MM.1S (cell line): ENCODE data around the gene ANGEL1.

Experiments used
- DNase-seq: peaks from one replicate; pipeline ENCODE4 v3.0.0-alpha.2; 2015
- H2AFZ ChIP-seq: fragments of 300-600 bp; sonication (generic); 2 replicates; pipeline ENCODE4 v1.6.0; 2016; ENCODE audit warnings: antibody characterized with exemption, low read length
- H3F3A ChIP-seq: fragments of 300-600 bp; sonication (generic); 2 replicates; pipeline ENCODE4 v1.6.1; 2016; ENCODE audit warnings: mild to moderate bottlenecking, antibody characterized with exemption, low read length, moderate library complexity, mixed read lengths; ENCODE audit not compliant: insufficient read depth
- H3K27ac ChIP-seq: fragments of 300-600 bp; sonication (generic); 2 replicates; pipeline ENCODE4 v1.5.1; 2016; ENCODE audit warnings: mild to moderate bottlenecking, low read length
- H3K27me3 ChIP-seq: fragments of 300-600 bp; sonication (generic); replicated peaks from 2 replicates; pipeline ENCODE4 v1.6.0; 2016; ENCODE audit warnings: low read length; ENCODE audit not compliant: insufficient read depth
- H3K36me3 ChIP-seq: fragments of 300-600 bp; sonication (generic); replicated peaks from 2 replicates; pipeline ENCODE4 v1.6.1; 2016; ENCODE audit warnings: mild to moderate bottlenecking, low read length, mixed read lengths; ENCODE audit not compliant: insufficient read depth
- H3K4me1 ChIP-seq: fragments of 300-600 bp; sonication (generic); 2 replicates; pipeline ENCODE4 v1.6.1; 2016; ENCODE audit warnings: low read length, mixed read lengths
- H3K4me2 ChIP-seq: fragments of 300-600 bp; sonication (generic); 2 replicates; pipeline ENCODE4 v1.6.0; 2016; ENCODE audit warnings: low read depth, low read length
- H3K4me3 ChIP-seq: fragments of 300-600 bp; sonication (generic); 2 replicates; pipeline ENCODE4 v1.5.1; 2016; ENCODE audit warnings: low read length, mixed read lengths
- H3K79me2 ChIP-seq: fragments of 300-600 bp; sonication (generic); 2 replicates; pipeline ENCODE4 v1.6.1; 2016; ENCODE audit warnings: mixed run types, low read length, mixed read lengths
- H3K9ac ChIP-seq: fragments of 300-600 bp; sonication (generic); 2 replicates; pipeline ENCODE4 v1.6.1; 2016; ENCODE audit warnings: low read length, mixed read lengths
- H3K9me2 ChIP-seq: fragments of 300-600 bp; sonication (generic); replicated peaks from 2 replicates; pipeline ENCODE4 v1.6.1; 2016; ENCODE audit warnings: mild to moderate bottlenecking, low read length, mixed read lengths; ENCODE audit not compliant: insufficient read depth
- H3K9me3 ChIP-seq: fragments of 300-600 bp; sonication (generic); replicated peaks from 2 replicates; pipeline ENCODE4 v1.6.1; 2016; ENCODE audit warnings: mild to moderate bottlenecking, low read length, mixed read lengths; ENCODE audit not compliant: insufficient read depth
- H4K20me1 ChIP-seq: fragments of 300-600 bp; sonication (generic); 2 replicates; pipeline ENCODE4 v1.6.1; 2016; ENCODE audit warnings: mild to moderate bottlenecking, low read length, moderate library complexity, mixed read lengths; ENCODE audit not compliant: insufficient read depth
- CTCF ChIP-seq: fragments of 300-600 bp; sonication (generic); IDR thresholded peaks from 2 replicates; pipeline ENCODE4 v1.5.1; 2016; ENCODE audit warnings: antibody characterized with exemption, low read length, mixed read lengths
- EZH2 ChIP-seq: fragments of 300-600 bp; sonication (generic); optimal IDR thresholded peaks from 2 replicates; pipeline ENCODE3; 2017; ENCODE audit warnings: low read depth, mild to moderate bottlenecking, antibody characterized with exemption, low read length, mixed read lengths
- EZH2phosphoT487 ChIP-seq: fragments of 300-600 bp; sonication (generic); IDR thresholded peaks from 2 replicates; pipeline ENCODE4 v1.6.1; 2018; ENCODE audit warnings: antibody characterized with exemption, low read length

The ANGEL1 gene

GRCh38 chr14:76842414-76842813 is 29.7 kb upstream of the ANGEL1 start:
- no peaks in the 10 kb centered on the region for H3F3A ChIP-seq
- H3K4me3 ChIP-seq = no peak overlapping the region
- H4K20me1 ChIP-seq = no peaks in the 10 kb centered on the region
- no peaks in the 10 kb centered on the region for H3K36me3 ChIP-seq
- H3K27ac ChIP-seq = no peak overlapping the region
- no peaks in the 10 kb centered on the region for H3K79me2 ChIP-seq
- no peaks in the 10 kb centered on the region for H3K4me1 ChIP-seq
- H3K9me2 ChIP-seq = no peaks in the 10 kb centered on the region
- H3K27me3 ChIP-seq = no peaks in the 10 kb centered on the region
- H3K4me2 ChIP-seq = no peak overlapping the region
- TF ChIP-seq EZH2phosphoT487 (no peak), CTCF (no peak), EZH2 (no peak)
- no peak for DNase-seq
- no peak overlapping the region for H3K9ac ChIP-seq
- H2AFZ ChIP-seq = no peak overlapping the region
- no peaks in the 10 kb centered on the region for H3K9me3 ChIP-seq

DNA sequence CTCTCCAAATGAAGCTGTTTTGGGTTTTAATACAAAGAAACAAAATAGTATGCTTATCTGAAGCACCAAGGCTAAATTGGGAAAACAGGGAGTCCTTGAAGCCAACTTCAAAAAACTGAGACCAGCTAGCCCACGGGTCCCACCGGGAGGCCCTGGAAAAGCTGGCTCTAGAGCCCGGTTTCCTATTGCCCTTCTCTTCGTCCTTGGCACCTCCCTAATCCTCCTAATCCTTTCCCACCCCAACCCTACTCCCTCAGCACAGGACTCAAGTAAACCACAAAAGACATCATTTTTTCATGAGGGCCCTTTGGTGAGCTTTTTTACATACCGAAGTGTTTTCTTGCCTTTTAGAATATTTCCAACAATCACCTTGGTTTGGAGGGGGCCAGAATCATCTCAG is 24.8 kb upstream of the ANGEL1 start:
- Histone ChIP-seq H3F3A (no peaks in the 10 kb centered on the region), H3K4me1 (no peaks in the 10 kb centered on the region), H3K9ac (no peak overlapping the region), H3K79me2 (no peaks in the 10 kb centered on the region), H3K36me3 (no peaks in the 10 kb centered on the region), H3K9me3 (no peaks in the 10 kb centered on the region), H3K27ac (no peak overlapping the region), H3K4me3 (no peak overlapping the region), H4K20me1 (no peaks in the 10 kb centered on the region), H3K4me2 (no peak overlapping the region), H3K27me3 (no peaks in the 10 kb centered on the region), H2AFZ (no peak overlapping the region), H3K9me2 (no peaks in the 10 kb centered on the region)
- no peak for DNase-seq
- no peak for TF ChIP-seq EZH2phosphoT487
- no peak for TF ChIP-seq EZH2
- TF ChIP-seq CTCF = no peak

DNA sequence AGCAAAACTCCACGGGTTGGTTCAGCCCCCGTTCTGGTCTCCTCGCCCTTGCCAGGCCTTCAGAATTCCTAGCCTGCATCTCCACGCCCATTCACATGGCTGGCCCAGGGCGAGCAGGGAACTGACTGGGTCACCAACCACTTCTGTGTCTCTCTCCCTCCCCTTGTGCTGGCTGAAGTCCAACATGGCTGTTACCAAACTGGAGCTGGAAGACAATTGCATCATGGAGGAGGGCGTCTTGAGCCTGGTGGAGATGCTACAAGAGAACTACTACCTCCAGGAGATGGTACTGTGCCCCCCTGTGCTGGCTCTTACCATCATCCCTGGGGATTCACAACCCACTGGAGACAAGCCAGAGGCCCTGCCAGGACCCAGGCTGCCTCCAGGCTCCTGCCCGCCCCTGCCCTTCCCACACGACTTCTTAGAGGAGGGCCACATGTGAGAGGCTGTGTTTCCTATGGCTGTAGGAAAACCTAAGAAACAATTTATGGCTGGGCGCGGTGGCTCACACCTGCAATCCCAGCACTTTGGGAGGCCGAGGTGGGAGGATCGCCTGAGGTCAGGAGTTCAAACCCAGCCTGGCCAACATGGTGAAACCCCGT is 23.4 kb upstream of the ANGEL1 start:
- H3K79me2 ChIP-seq = no peaks in the 10 kb centered on the region
- no peaks in the 10 kb centered on the region for H3K9me2 ChIP-seq
- no peaks in the 10 kb centered on the region for H3K36me3 ChIP-seq
- H3K27me3 ChIP-seq = no peaks in the 10 kb centered on the region
- H3K4me3 ChIP-seq = no peak overlapping the region
- no peak overlapping the region for H3K9ac ChIP-seq
- H4K20me1 ChIP-seq = no peaks in the 10 kb centered on the region
- no peak overlapping the region for H2AFZ ChIP-seq
- H3K9me3 ChIP-seq = no peaks in the 10 kb centered on the region
- DNase-seq = no peak
- no peaks in the 10 kb centered on the region for H3F3A ChIP-seq
- TF ChIP-seq EZH2 (no peak), EZH2phosphoT487 (no peak), CTCF (no peak)
- no peak overlapping the region for H3K4me2 ChIP-seq
- H3K27ac ChIP-seq = no peak overlapping the region
- no peaks in the 10 kb centered on the region for H3K4me1 ChIP-seq
